Urinary bladder (tissue), 4 donors: ENCODE results near the gene HOXC13. TPM values are rescaled to one million over a fixed set of nuclear protein-coding genes. Genes with fewer than 3 reads are reported as not detected.

Source experiments
- DNase-seq: peaks from one replicate; pipeline ENCODE4 v3.0.0-alpha.2; 2015; ENCODE audit errors: extremely low spot score
- H3K27ac ChIP-seq: one replicate; pipeline ENCODE4 v1.5.1; 2013; ENCODE audit warnings: low read depth, mild to moderate bottlenecking, moderate library complexity
- H3K36me3 ChIP-seq: one replicate; pipeline ENCODE4 v1.6.1; 2013; ENCODE audit warnings: mild to moderate bottlenecking, moderate library complexity; ENCODE audit not compliant: insufficient read depth
- H3K4me1 ChIP-seq: one replicate; pipeline ENCODE4 v1.6.1; 2013; ENCODE audit warnings: mild to moderate bottlenecking, moderate library complexity; ENCODE audit not compliant: insufficient read depth
- H3K4me3 ChIP-seq: one replicate; pipeline ENCODE4 v1.5.1; 2013; ENCODE audit warnings: low read depth, low read length
- WGBS: extraction: QIAGEN DNeasy Blood & Tissue Kit; methylation state at CpG from one replicate; pipeline ENCODE4 v1.1.7; 2013; 5-methylcytosine and 5-hydroxymethylcytosine counted together
- polyA plus RNA-seq: library from polyadenylated mRNA; stranded (reverse); fragments of 200-250 nt; gene quantifications from one replicate; pipeline ENCODE4 v1.2.3, GENCODE V29; 2013
- total RNA-seq: library from RNA; depleted of rRNA; stranded (reverse); fragments of >200 nt; gene quantifications from one replicate; pipeline ENCODE4 v1.2.3, GENCODE V29; 2014
- donor health status: healthy with polysubstance abuse.
- donor health status: healthy.

The HOXC13 gene
- total and polyA plus RNA-seq, 2 donors = 0.19 TPM; not detected in 1

DNA sequence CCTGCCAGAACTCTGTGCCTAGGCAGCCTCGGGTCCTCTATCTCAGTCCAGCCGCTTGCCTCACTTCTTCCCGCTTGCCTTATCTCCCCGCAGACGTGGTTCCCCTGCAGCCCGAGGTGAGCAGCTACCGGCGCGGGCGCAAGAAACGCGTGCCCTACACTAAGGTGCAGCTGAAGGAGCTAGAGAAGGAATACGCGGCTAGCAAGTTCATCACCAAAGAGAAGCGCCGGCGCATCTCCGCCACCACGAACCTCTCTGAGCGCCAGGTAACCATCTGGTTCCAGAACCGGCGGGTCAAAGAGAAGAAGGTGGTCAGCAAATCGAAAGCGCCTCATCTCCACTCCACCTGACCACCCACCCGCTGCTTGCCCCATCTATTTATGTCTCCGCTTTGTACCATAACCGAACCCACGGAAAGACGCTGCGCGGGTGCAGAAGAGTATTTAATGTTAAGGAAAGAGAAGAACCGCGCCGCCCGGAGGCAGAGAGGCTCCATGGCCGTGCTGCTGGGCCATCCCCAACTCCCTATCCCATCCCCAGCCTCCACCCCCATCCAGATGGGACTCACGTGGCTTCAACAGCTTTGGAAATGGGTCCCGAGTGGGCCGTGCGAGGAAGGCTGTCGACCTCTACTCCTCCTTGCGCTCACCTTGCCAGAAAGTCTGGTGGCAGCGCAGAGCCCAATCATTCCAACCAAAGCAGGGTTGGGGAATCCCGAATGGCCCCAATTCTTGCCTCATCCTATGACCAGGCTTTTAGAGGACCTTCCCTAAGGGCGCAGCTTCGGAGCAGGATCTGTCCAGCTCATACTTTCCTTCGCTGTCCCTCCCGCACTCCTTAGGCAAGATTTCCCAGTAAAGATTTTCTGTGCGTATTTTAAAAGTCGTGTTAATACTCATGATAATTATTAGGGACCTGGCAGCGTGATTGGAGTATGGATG is 6.5 kb downstream of the HOXC13 start:
- no peak overlapping the region for H3K4me3 ChIP-seq
- no peak overlapping the region for H3K27ac ChIP-seq
- no peaks in the 10 kb centered on the region for H3K36me3 ChIP-seq
- no peak for DNase-seq
- WGBS = 14% methylated on average over 51 of the region's 51 CpGs
- H3K4me1 ChIP-seq = no peaks in the 10 kb centered on the region

GRCh38 chr12:53947743-53948142 is 9.1 kb downstream of the HOXC13 start:
- Histone ChIP-seq H3K4me3 (no peak overlapping the region), H3K4me1 (no peaks in the 10 kb centered on the region), H3K27ac (no peak overlapping the region), H3K36me3 (no peaks in the 10 kb centered on the region)
- no peak for DNase-seq

- H3K4me1 ChIP-seq = no peaks in the 10 kb centered on the region
- H3K4me3 ChIP-seq = no peak overlapping the region
- no peaks in the 10 kb centered on the region for H3K36me3 ChIP-seq
- no peak for DNase-seq
- WGBS = 69% methylated on average over 9 of the region's 9 CpGs
- H3K27ac ChIP-seq = no peak overlapping the region
These were observed 10.3 kb downstream of the HOXC13 start for GRCh38 chr12:53948650-53949593.

DNA sequence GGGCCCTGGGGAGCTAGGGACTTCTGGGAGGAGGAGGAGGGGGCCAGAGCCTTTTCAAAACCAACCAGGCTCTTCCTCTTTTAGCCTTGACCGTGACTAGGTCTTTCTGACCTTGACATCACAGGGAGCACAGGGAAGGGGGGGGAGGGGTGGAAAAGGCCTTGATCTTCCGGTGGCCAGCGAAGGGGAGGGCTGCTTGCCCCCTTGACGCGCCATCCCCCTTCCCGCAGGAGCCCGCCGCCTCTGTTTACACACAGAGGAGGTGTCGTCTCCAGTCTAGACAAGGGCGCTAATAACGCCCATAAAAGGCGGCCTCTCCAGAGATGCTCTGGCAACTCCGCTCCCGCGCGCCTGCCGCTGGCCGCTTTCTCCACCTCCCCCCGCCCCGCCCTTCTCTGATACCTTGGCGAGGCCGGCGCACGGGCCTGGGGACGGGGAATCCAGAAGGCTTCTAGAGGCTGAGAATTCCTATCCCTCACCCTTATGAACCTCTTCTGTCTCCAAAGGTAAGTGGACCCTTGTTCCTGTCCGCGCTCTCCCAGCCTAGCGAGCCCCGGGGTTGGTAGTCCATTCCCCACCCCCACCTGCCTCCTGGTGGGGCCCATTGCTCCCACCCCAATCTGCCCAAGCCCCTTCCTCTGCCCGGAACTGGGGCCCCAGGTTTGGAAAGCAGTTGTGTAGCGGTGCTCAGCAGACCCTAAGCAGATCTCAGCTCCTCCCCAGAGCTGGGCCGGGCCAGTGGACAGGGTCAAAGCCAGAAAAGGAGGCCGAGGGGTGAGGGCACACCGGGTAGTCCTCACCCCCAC is 11.2 kb downstream of the HOXC13 start:
- H3K4me1 ChIP-seq = no peaks in the 10 kb centered on the region
- H3K4me3 ChIP-seq = no peak overlapping the region
- no peaks in the 10 kb centered on the region for H3K36me3 ChIP-seq
- DNase-seq = no peak
- H3K27ac ChIP-seq = no peak overlapping the region
- WGBS = 11% methylated on average over 34 of the region's 34 CpGs

GRCh38 chr12:53950437-53950773 is 11.8 kb downstream of the HOXC13 start:
- Histone ChIP-seq H3K27ac (no peak overlapping the region), H3K4me3 (no peak overlapping the region), H3K4me1 (no peaks in the 10 kb centered on the region), H3K36me3 (no peaks in the 10 kb centered on the region)
- DNase-seq = no peak
- 14% methylated on average over 10 of the region's 10 CpGs for WGBS

- DNase-seq = no peak
- H3K4me1 ChIP-seq = no peaks in the 10 kb centered on the region
- WGBS = 17% methylated on average over 34 of the region's 34 CpGs
- no peak overlapping the region for H3K27ac ChIP-seq
- no peak overlapping the region for H3K4me3 ChIP-seq
- no peaks in the 10 kb centered on the region for H3K36me3 ChIP-seq
These were observed 12.4 kb downstream of the HOXC13 start for GRCh38 chr12:53950789-53951576.

GRCh38 chr12:53951577-53952334 is 13.1 kb downstream of the HOXC13 start:
- Histone ChIP-seq H3K4me1 (no peaks in the 10 kb centered on the region), H3K4me3 (no peak overlapping the region)
- WGBS = 11% methylated on average over 47 of the region's 47 CpGs

GRCh38 chr12:53952335-53952694 is 13.7 kb downstream of the HOXC13 start:
- Histone ChIP-seq H3K36me3 (no peaks in the 10 kb centered on the region), H3K4me3 (no peak overlapping the region), H3K4me1 (no peaks in the 10 kb centered on the region), H3K27ac (no peak overlapping the region)
- DNase-seq = no peak
- WGBS = 38% methylated on average over 13 of the region's 13 CpGs

More at GRCh38 chr12:53951577-53952334, 13.1 kb downstream of the HOXC13 start:
- DNase-seq = no peak
- no peaks in the 10 kb centered on the region for H3K36me3 ChIP-seq
- H3K27ac ChIP-seq = no peak overlapping the region

- no peaks in the 10 kb centered on the region for H3K4me1 ChIP-seq
- DNase-seq = no peak
- no peaks in the 10 kb centered on the region for H3K36me3 ChIP-seq
- no peak overlapping the region for H3K27ac ChIP-seq
- 16% methylated on average over 38 of the region's 38 CpGs for WGBS
- H3K4me3 ChIP-seq = no peak overlapping the region
These were observed 14.5 kb downstream of the HOXC13 start for GRCh38 chr12:53952871-53953734.

DNA sequence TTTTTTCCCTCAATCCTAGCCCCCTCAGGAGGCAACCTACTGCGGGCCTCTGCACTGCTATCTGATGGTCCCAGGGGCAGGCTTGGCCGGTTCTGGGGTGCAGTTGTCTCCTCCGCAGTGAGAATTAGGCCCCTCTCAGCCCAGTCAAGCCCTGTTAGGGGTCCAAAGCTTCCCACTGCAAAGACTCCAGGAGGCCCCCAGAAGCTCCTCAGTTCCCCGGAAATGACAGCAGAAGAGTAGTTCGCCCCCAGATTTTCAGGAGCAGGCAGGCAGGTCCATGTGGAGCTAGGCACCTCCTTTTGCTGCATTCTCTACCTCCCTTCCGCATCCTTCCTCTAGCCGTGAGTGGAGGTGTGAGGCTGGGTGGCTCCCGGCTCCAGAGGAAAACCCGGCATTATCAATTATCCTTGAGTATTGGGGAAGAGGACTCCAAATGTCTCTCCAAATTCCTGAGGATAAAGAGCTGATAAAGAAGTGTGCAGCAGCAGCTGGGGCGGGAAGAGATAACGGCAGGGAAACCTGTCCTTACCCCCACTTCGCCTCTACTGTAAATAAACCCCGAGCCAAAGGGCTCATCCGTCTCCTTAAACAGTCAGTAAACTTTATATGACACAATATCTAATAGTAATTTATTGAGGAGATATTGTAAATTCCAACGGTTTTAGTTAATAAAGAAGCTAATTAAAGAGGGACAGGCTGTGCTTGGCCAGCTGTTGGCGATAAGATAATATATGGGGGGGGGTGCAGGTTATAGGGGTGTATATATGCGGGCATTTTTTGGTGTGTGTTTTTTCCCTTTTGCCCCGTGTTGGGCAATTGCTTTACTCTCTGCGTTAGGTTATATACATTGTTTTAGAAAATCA is 15.4 kb downstream of the HOXC13 start:
- no peak for DNase-seq
- no peak overlapping the region for H3K4me3 ChIP-seq
- H3K4me1 ChIP-seq = no peaks in the 10 kb centered on the region
- no peak overlapping the region for H3K27ac ChIP-seq
- 20% methylated on average over 19 of the region's 19 CpGs for WGBS
- no peaks in the 10 kb centered on the region for H3K36me3 ChIP-seq

GRCh38 chr12:53954694-53955035 is 16.0 kb downstream of the HOXC13 start, which contains the start of gene HOXC12:
TSS of gene HOXC12 (plus strand) at chr12:53954903. CDS start at chr12:53954930, 27 bp downstream.
- H3K4me1 ChIP-seq = no peaks in the 10 kb centered on the region
- H3K27ac ChIP-seq = no peak within 1 kb of the TSS
- WGBS = 2% methylated on average over 20 of the region's 20 CpGs
- no peak within 1 kb of the TSS for H3K4me3 ChIP-seq
- no peaks in the 10 kb centered on the region for H3K36me3 ChIP-seq
- DNase-seq = no peak
